Osteocyte (in vitro differentiated cells): ENCODE data around the gene BCL2. TPM values are rescaled to one million over a fixed set of nuclear protein-coding genes. Genes with fewer than 3 reads are reported as not detected.

ENCODE experiments used
- DNase-seq: peaks from one replicate; pipeline ENCODE4 v3.0.0; 2021; ENCODE audit warnings: mixed read lengths; ENCODE audit not compliant: unreplicated experiment; ENCODE audit errors: extremely low spot score
- H3K27ac Mint-ChIP-seq: one replicate; pipeline ENCODE4 v1.8.0; 2021; ENCODE audit warnings: mild to moderate bottlenecking, mixed read lengths; ENCODE audit not compliant: unreplicated experiment
- H3K27me3 Mint-ChIP-seq: one replicate; pipeline ENCODE4 v1.8.0; 2021; ENCODE audit warnings: mixed read lengths; ENCODE audit not compliant: unreplicated experiment
- H3K36me3 Mint-ChIP-seq: one replicate; pipeline ENCODE4 v1.8.0; 2021; ENCODE audit warnings: mixed read lengths; ENCODE audit not compliant: unreplicated experiment
- H3K4me1 Mint-ChIP-seq: one replicate; pipeline ENCODE4 v1.8.0; 2021; ENCODE audit warnings: mixed read lengths; ENCODE audit not compliant: unreplicated experiment
- H3K4me3 Mint-ChIP-seq: one replicate; pipeline ENCODE4 v1.8.0; 2021; ENCODE audit warnings: mild to moderate bottlenecking, moderate library complexity, mixed read lengths; ENCODE audit not compliant: unreplicated experiment
- H3K9me3 Mint-ChIP-seq: one replicate; pipeline ENCODE4 v1.8.0; 2021; ENCODE audit warnings: mixed read lengths; ENCODE audit not compliant: unreplicated experiment
- CTCF ChIP-seq: fragments of 200-600 bp; sonication (generic); IDR thresholded peaks from 2 replicates; pipeline ENCODE4 v1.5.0; 2021; ENCODE audit warnings: antibody characterized with exemption, mild to moderate bottlenecking, moderate library complexity
- total RNA-seq: library from RNA; stranded (reverse); gene quantifications from 2 replicates; pipeline ENCODE4 v1.2.1, GENCODE V29; 2021

Gene BCL2
- total RNA-seq, 1 donor from 2014 or later, result 3.2 TPM

GRCh38 chr18:63107931-63108330, 211.6 kb downstream of the BCL2 start:
- Mint-ChIP-seq H3K36me3 (no peaks in the 10 kb centered on the region), H3K4me1 (peaks cover 26% of the 10 kb centered on the region), H3K27ac (no peak overlapping the region), H3K27me3 (no peaks in the 10 kb centered on the region), H3K4me3 (no peak overlapping the region), H3K9me3 (peaks cover 4% of the 10 kb centered on the region)
- no peak for TF ChIP-seq CTCF
- DNase-seq, result no peak

- H3K4me3 Mint-ChIP-seq, result no peak overlapping the region
- H3K9me3 Mint-ChIP-seq, result peaks cover 4% of the 10 kb centered on the region
- no peak overlapping the region for H3K27ac Mint-ChIP-seq
- no peaks in the 10 kb centered on the region for H3K36me3 Mint-ChIP-seq
- H3K4me1 Mint-ChIP-seq, result peaks cover 23% of the 10 kb centered on the region
- peak; percentile 7 for DNase-seq
- no peaks in the 10 kb centered on the region for H3K27me3 Mint-ChIP-seq
- no peak for TF ChIP-seq CTCF
These were observed 212.3 kb downstream of the BCL2 start for GRCh38 chr18:63107171-63107845.

- peaks cover 18% of the 10 kb centered on the region for H3K4me1 Mint-ChIP-seq
- no peak for TF ChIP-seq CTCF
- H3K27me3 Mint-ChIP-seq, result no peaks in the 10 kb centered on the region
- DNase-seq, result peak; percentile 15
- no peaks in the 10 kb centered on the region for H3K36me3 Mint-ChIP-seq
- H3K27ac Mint-ChIP-seq, result no peak overlapping the region
- no peak overlapping the region for H3K4me3 Mint-ChIP-seq
- H3K9me3 Mint-ChIP-seq, result peaks cover 4% of the 10 kb centered on the region
These were observed 212.8 kb downstream of the BCL2 start for GRCh38 chr18:63106727-63107126.

GRCh38 chr18:63105636-63106316, 213.8 kb downstream of the BCL2 start:
- Mint-ChIP-seq H3K9me3 (peaks cover 4% of the 10 kb centered on the region), H3K4me3 (no peak overlapping the region), H3K27me3 (no peaks in the 10 kb centered on the region), H3K4me1 (peaks cover 10% of the 10 kb centered on the region), H3K36me3 (no peaks in the 10 kb centered on the region), H3K27ac (no peak overlapping the region)
- no peak for DNase-seq
- TF ChIP-seq CTCF, result no peak

- Mint-ChIP-seq H3K27ac (no peak overlapping the region), H3K9me3 (peaks cover 4% of the 10 kb centered on the region), H3K4me1 (peaks cover 10% of the 10 kb centered on the region), H3K4me3 (no peak overlapping the region), H3K27me3 (no peaks in the 10 kb centered on the region), H3K36me3 (no peaks in the 10 kb centered on the region)
- no peak for DNase-seq
- TF ChIP-seq CTCF, result no peak
These were observed 214.7 kb downstream of the BCL2 start for GRCh38 chr18:63104868-63105267.
